Panc1 (cell line): ENCODE results near the gene CLCN7. TPM values are rescaled to one million over a fixed set of nuclear protein-coding genes. Genes with fewer than 3 reads are reported as not detected.

Source experiments
- ATAC-seq: fragments of 200-7000 bp; cut with Tn5 transposase; 2 replicates; pipeline ENCODE4 v1.9.1; 2020; ENCODE audit warnings: mild to moderate bottlenecking, moderate library complexity
- BruUV-seq: library from RNA; stranded (reverse); fragments of 400-500 nt; replicated peaks from 2 replicates; lab custom pipeline; 2021; lab: Mats Ljungman, UMichigan
- CTCF ChIA-PET: fragments of 300-600 bp; sonication (Branson Sonifier 250); formaldehyde crosslinking; loops from one replicate; lab custom pipeline; 2022; ENCODE audit warnings: antibody characterized with exemption; lab: Charles Lee
- POLR2A ChIA-PET: fragments of 300-600 bp; sonication (Branson Sonifier 250); formaldehyde crosslinking; loops from one replicate; lab custom pipeline; 2022; ENCODE audit warnings: antibody characterized with exemption; lab: Charles Lee
- DNase-seq: peaks from one replicate; pipeline ENCODE4 v3.0.0-alpha.2; 2010; ENCODE audit warnings: low read depth, low spot score
- H3K27ac ChIP-seq: 2 replicates; pipeline ENCODE4 v1.5.1; 2011; ENCODE audit warnings: mild to moderate bottlenecking, low read length, inconsistent platforms
- H3K27me3 ChIP-seq: fragments of 200-500 bp; sonication (Bioruptor generic); 2 replicates; pipeline ENCODE4 v1.6.0; 2014; ENCODE audit warnings: low read length, inconsistent platforms; ENCODE audit not compliant: control insufficient read depth, insufficient read depth
- H3K36me3 ChIP-seq: fragments of 200-500 bp; sonication (Bioruptor generic); 2 replicates; pipeline ENCODE4 v1.5.1; 2014; ENCODE audit warnings: inconsistent platforms, mild to moderate bottlenecking, low read length, moderate library complexity; ENCODE audit not compliant: control insufficient read depth, insufficient read depth
- H3K4me1 ChIP-seq: 2 replicates; pipeline ENCODE4 v1.5.1; 2011; ENCODE audit warnings: inconsistent platforms, mild to moderate bottlenecking, low read length, moderate library complexity; ENCODE audit not compliant: control insufficient read depth, insufficient read depth
- H3K4me3 ChIP-seq, 2 experiments: 2 replicates each; pipeline ENCODE4 v1.5.1; 2011 to 2012; ENCODE audit warnings: low read depth in 2 of 2, low read length in 2 of 2, mild to moderate bottlenecking in 2 of 2, inconsistent platforms in 1 of 2, moderate library complexity in 1 of 2
- H3K9me3 ChIP-seq: fragments of 200-500 bp; sonication (Bioruptor generic); 2 replicates; pipeline ENCODE4 v1.5.1; 2014; ENCODE audit warnings: low read depth, mild to moderate bottlenecking, inconsistent platforms, low read length, moderate library complexity; ENCODE audit not compliant: control insufficient read depth, insufficient read depth
- POLR2AphosphoS5 ChIP-seq: IDR thresholded peaks from 2 replicates; pipeline ENCODE4 v1.6.1; 2012; ENCODE audit warnings: mild to moderate bottlenecking, low read depth, low read length, moderate library complexity
- REST ChIP-seq, 2 experiments: IDR thresholded peaks; 2 replicates each; pipeline ENCODE4 v1.6.1; 2011 to 2012; ENCODE audit warnings: low read depth in 2 of 2, control low read depth in 1 of 2, low read length in 1 of 2, mild to moderate bottlenecking in 1 of 2, moderate library complexity in 1 of 2; ENCODE audit not compliant: insufficient read depth in 1 of 2
- SIN3A ChIP-seq: IDR thresholded peaks from 2 replicates; pipeline ENCODE4 v1.6.1; 2012; ENCODE audit warnings: low read depth, mild to moderate bottlenecking, low read length, moderate library complexity, borderline replicate concordance; ENCODE audit not compliant: insufficient read depth
- TCF7L2 ChIP-seq: IDR thresholded peaks from 2 replicates; pipeline ENCODE4 v1.6.1; 2011; ENCODE audit warnings: mild to moderate bottlenecking, low read depth, low read length, inconsistent platforms
- in situ Hi-C: cut with HindIII; loops from 2 replicates; pipeline ENCODE4 v1.10.0; 2016; ENCODE audit warnings: low sequenced_read_pairs, low pct_unique_long_range_greater_than_20kb
- intact Hi-C: fragments of 100-400 bp; cut with micrococcal nuclease; formaldehyde crosslinking; loops from one replicate; pipeline ENCODE4 v1.10.0; 2022; ENCODE audit not compliant: unreplicated experiment
- total RNA-seq: library from RNA; stranded (reverse); gene quantifications from one replicate; pipeline ENCODE4 v1.2.1, GENCODE V29; 2021; ENCODE audit not compliant: unreplicated experiment
- TF ChIP-seq, protein P1 (sequence below): fragments of 450-650 bp; IDR thresholded peaks from 2 replicates; pipeline ENCODE4 v1.5.1; 2017; ENCODE audit warnings: mild to moderate bottlenecking

Gene CLCN7
- total RNA-seq, 1 experiment from 2014 or later = 179 TPM

- no peak for TF ChIP-seq SIN3A
- TF ChIP-seq TCF7L2 = no peak
- ChIA-PET POLR2A (no interaction called here), CTCF (interaction anchor here (0.6 to 0.7 kb wide), 3 partner anchors 16 to 70 kb away, joined by 3 to 5 read pairs (median 4); no protein-coding TSS in a partner anchor)
- no peak for DNase-seq
- no peaks in the 10 kb centered on the region for H3K9me3 ChIP-seq
- peaks cover 12% of the 10 kb centered on the region for H3K4me1 ChIP-seq
- no peaks in the 10 kb centered on the region for H3K27me3 ChIP-seq
- H3K4me3 ChIP-seq = peak overlapping the region; percentile 78 to 86
- BruUV-seq = TSS peak; percentile 91
- in situ Hi-C loops = no loop called here
- intact Hi-C loops = no loop called here
- peak overlapping the region; percentile 84 for H3K27ac ChIP-seq
- peak; percentile 30 for ATAC-seq
- H3K36me3 ChIP-seq = peaks cover 2% of the 10 kb centered on the region; the same call in 1 of the 2 replicates
Measured at GRCh38 chr16:1493746-1494094, 18.9 kb upstream of the CLCN7 start.

- peaks cover 2% of the 10 kb centered on the region; the same call in 1 of the 2 replicates for H3K36me3 ChIP-seq
- TF ChIP-seq SIN3A (peak; percentile 61; the same call in 1 of the 2 replicates), REST (IDR thresholded peaks at IDR 0.05; ENCODE audit: insufficient read depth in 1 of 2, low read depth in 2 of 2, low read length in 1 of 2) (no peak)
- POLR2A ChIA-PET = interaction anchor here (0.6 kb wide), 1 partner anchor 20 kb away, joined by 14 read pairs; no protein-coding TSS in a partner anchor
- BruUV-seq = no TSS peak
- no peaks in the 10 kb centered on the region for H3K9me3 ChIP-seq
- H3K4me1 ChIP-seq = peaks cover 12% of the 10 kb centered on the region
- peak within 1 kb of the TSS; percentile 98 for H3K27ac ChIP-seq
- intact Hi-C loops (no loop called here), in situ Hi-C loops (no loop called here)
- H3K4me3 ChIP-seq = peak within 1 kb of the TSS; percentile 78 to 86
- CTCF ChIA-PET = interaction anchor here (0.6 kb wide), 2 partner anchors 24 to 69 kb away, joined by 5 read pairs; no protein-coding TSS in a partner anchor
- DNase-seq (peak; percentile 71), ATAC-seq (peak; percentile 86)
- no peaks in the 10 kb centered on the region for H3K27me3 ChIP-seq
Measured at GRCh38 chr16:1492923-1493745, 18.3 kb upstream of the CLCN7 start, which contains the start of gene TELO2. TELO2 (plus strand) TSS chr16:1493360; CDS start chr16:1494282, 922 bp downstream.

DNA sequence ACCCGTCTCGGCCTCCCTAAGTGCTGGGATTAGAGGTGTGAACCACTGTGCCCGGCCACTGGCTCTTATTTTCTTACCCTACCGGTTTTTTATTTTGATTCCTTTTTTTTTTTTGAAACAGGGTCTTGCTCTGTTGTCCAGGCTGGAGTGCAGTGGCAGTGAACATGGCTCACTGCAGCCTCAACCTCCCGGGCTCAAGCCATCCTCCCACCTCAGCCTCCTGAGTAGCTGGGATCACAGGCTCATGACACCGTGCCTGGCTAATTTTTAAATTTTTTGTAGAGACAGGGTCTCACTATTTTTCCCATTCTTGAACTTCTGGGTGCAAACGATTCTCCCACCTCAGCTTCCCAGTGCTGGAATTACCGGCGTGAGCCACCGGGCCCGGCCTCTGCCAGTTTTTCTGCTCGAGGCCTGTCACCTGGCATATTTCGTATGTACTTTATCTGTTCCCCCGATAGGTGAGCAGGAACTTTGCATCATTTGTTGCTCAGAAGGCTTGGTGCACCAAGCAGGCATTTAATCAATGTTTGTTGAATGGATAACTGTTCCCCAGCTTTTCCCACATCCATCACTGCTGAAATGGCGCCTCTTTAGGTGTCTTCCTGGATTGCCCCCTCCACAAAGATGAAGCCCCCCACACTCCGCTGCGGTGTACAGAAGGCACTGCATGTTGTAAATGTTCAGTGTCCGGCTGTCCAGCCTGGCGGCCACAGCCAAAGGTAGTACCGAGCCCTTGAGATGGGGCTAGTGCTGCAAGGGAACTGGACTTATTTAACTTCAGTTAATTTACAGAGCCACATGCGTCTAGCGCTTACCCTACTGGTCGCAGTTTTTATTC lies 17.5 kb upstream of the CLCN7 start:
- H3K36me3 ChIP-seq = peaks cover 2% of the 10 kb centered on the region; the same call in 1 of the 2 replicates
- H3K4me3 ChIP-seq = peak overlapping the region; percentile 78 to 86
- TF ChIP-seq REST (IDR thresholded peaks at IDR 0.05; ENCODE audit: insufficient read depth in 1 of 2, low read depth in 2 of 2, low read length in 1 of 2) = no peak
- no peak for TF ChIP-seq TCF7L2
- no peak for TF ChIP-seq SIN3A
- TF ChIP-seq, protein P1, sequence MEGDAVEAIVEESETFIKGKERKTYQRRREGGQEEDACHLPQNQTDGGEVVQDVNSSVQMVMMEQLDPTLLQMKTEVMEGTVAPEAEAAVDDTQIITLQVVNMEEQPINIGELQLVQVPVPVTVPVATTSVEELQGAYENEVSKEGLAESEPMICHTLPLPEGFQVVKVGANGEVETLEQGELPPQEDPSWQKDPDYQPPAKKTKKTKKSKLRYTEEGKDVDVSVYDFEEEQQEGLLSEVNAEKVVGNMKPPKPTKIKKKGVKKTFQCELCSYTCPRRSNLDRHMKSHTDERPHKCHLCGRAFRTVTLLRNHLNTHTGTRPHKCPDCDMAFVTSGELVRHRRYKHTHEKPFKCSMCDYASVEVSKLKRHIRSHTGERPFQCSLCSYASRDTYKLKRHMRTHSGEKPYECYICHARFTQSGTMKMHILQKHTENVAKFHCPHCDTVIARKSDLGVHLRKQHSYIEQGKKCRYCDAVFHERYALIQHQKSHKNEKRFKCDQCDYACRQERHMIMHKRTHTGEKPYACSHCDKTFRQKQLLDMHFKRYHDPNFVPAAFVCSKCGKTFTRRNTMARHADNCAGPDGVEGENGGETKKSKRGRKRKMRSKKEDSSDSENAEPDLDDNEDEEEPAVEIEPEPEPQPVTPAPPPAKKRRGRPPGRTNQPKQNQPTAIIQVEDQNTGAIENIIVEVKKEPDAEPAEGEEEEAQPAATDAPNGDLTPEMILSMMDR = no peak
- TF ChIP-seq POLR2AphosphoS5 = no peak
- peaks cover 12% of the 10 kb centered on the region for H3K4me1 ChIP-seq
- TSS peak; percentile 81 for BruUV-seq
- CTCF ChIA-PET = interaction anchor here (0.6 to 0.7 kb wide), 2 partner anchors 25 to 62 kb away, joined by 5 to 11 read pairs; no protein-coding TSS in a partner anchor
- intact Hi-C loops (no loop called here), in situ Hi-C loops (no loop called here)
- no peaks in the 10 kb centered on the region for H3K9me3 ChIP-seq
- POLR2A ChIA-PET = interaction anchor here (0.5 kb wide), 1 partner anchor 69 kb away, joined by 3 read pairs; no protein-coding TSS in a partner anchor
- no peak for DNase-seq
- no peaks in the 10 kb centered on the region for H3K27me3 ChIP-seq
- H3K27ac ChIP-seq = peak overlapping the region; percentile 98
- no peak for ATAC-seq
